ENCODE results near the gene SPHKAP.
"Not testable (repeated sequence)": the region's sequence is repeated elsewhere in the genome, so short reads cannot be mapped to it uniquely, and the experiment has no call there.

SPHKAP gene

GRCh38 chr2:227971619-227972230 is 209.8 kb downstream of the SPHKAP start:
- no peaks in the 10 kb centered on the region for H3K27me3 ChIP-seq (ENCODE audit: control insufficient read depth in 1 of 2, insufficient read depth in 2 of 2, low read length in 2 of 2)
- no peaks in the 10 kb centered on the region for H3K4me1 ChIP-seq (ENCODE audit: control insufficient read depth in 1 of 2, insufficient read depth in 2 of 2, low read length in 2 of 2)
- H3K4me3 ChIP-seq (ENCODE audit: low read depth in 1 of 2, low read length in 2 of 2), result no peak overlapping the region
- H3K9ac ChIP-seq (ENCODE audit: low read depth in 1 of 2, low read length in 2 of 2), result no peak overlapping the region
- no peak overlapping the region for H3K27ac ChIP-seq (ENCODE audit: low read depth, low read length)
- no peaks in the 10 kb centered on the region for H3K36me3 ChIP-seq (ENCODE audit: control insufficient read depth in 1 of 2, insufficient read depth in 2 of 2, low read length in 2 of 2)
- H3K9me3 ChIP-seq (ENCODE audit: control insufficient read depth in 1 of 2, low read length in 2 of 2), result no peaks in the 10 kb centered on the region

- H3K27ac ChIP-seq (ENCODE audit: low read depth, low read length), result no peak overlapping the region
- H3K27me3 ChIP-seq (ENCODE audit: control insufficient read depth in 1 of 2, insufficient read depth in 2 of 2, low read length in 2 of 2), result no peaks in the 10 kb centered on the region
- no peaks in the 10 kb centered on the region for H3K4me1 ChIP-seq (ENCODE audit: control insufficient read depth in 1 of 2, insufficient read depth in 2 of 2, low read length in 2 of 2)
- H3K36me3 ChIP-seq (ENCODE audit: control insufficient read depth in 1 of 2, insufficient read depth in 2 of 2, low read length in 2 of 2), result no peaks in the 10 kb centered on the region
- no peak overlapping the region for H3K4me3 ChIP-seq (ENCODE audit: low read depth in 1 of 2, low read length in 2 of 2)
- no peak overlapping the region for H3K9ac ChIP-seq (ENCODE audit: low read depth in 1 of 2, low read length in 2 of 2)
- peaks cover 0 to 6% of the 10 kb centered on the region in 2 donors for H3K9me3 ChIP-seq (ENCODE audit: control insufficient read depth in 1 of 2, low read length in 2 of 2)
These were observed 221.2 kb downstream of the SPHKAP start for GRCh38 chr2:227960317-227960716.

GRCh38 chr2:227942965-227943364 is 238.5 kb downstream of the SPHKAP start:
- Histone ChIP-seq H3K9ac (ENCODE audit: low read depth in 1 of 2, low read length in 2 of 2) (no peak overlapping the region), H3K27ac (ENCODE audit: low read depth, low read length) (no peak overlapping the region), H3K9me3 (ENCODE audit: control insufficient read depth in 1 of 2, low read length in 2 of 2) (no peaks in the 10 kb centered on the region), H3K4me1 (ENCODE audit: control insufficient read depth in 1 of 2, insufficient read depth in 2 of 2, low read length in 2 of 2) (no peaks in the 10 kb centered on the region), H3K27me3 (ENCODE audit: control insufficient read depth in 1 of 2, insufficient read depth in 2 of 2, low read length in 2 of 2) (no peaks in the 10 kb centered on the region), H3K36me3 (ENCODE audit: control insufficient read depth in 1 of 2, insufficient read depth in 2 of 2, low read length in 2 of 2) (no peaks in the 10 kb centered on the region), H3K4me3 (ENCODE audit: low read depth in 1 of 2, low read length in 2 of 2) (no peak overlapping the region)

GRCh38 chr2:227942021-227942420 is 239.5 kb downstream of the SPHKAP start:
- Histone ChIP-seq H3K9me3 (ENCODE audit: control insufficient read depth in 1 of 2, low read length in 2 of 2) (no peaks in the 10 kb centered on the region), H3K4me3 (ENCODE audit: low read depth in 1 of 2, low read length in 2 of 2) (no peak overlapping the region), H3K27ac (ENCODE audit: low read depth, low read length) (no peak overlapping the region), H3K4me1 (ENCODE audit: control insufficient read depth in 1 of 2, insufficient read depth in 2 of 2, low read length in 2 of 2) (no peaks in the 10 kb centered on the region), H3K27me3 (ENCODE audit: control insufficient read depth in 1 of 2, insufficient read depth in 2 of 2, low read length in 2 of 2) (no peaks in the 10 kb centered on the region), H3K9ac (ENCODE audit: low read depth in 1 of 2, low read length in 2 of 2) (no peak overlapping the region), H3K36me3 (ENCODE audit: control insufficient read depth in 1 of 2, insufficient read depth in 2 of 2, low read length in 2 of 2) (no peaks in the 10 kb centered on the region)

- H3K9ac ChIP-seq (ENCODE audit: low read depth in 1 of 2, low read length in 2 of 2), result no peak overlapping the region
- H3K4me1 ChIP-seq (ENCODE audit: control insufficient read depth in 1 of 2, insufficient read depth in 2 of 2, low read length in 2 of 2), result no peaks in the 10 kb centered on the region
- no peaks in the 10 kb centered on the region for H3K9me3 ChIP-seq (ENCODE audit: control insufficient read depth in 1 of 2, low read length in 2 of 2)
- H3K27ac ChIP-seq (ENCODE audit: low read depth, low read length), result no peak overlapping the region
- H3K36me3 ChIP-seq (ENCODE audit: control insufficient read depth in 1 of 2, insufficient read depth in 2 of 2, low read length in 2 of 2), result no peaks in the 10 kb centered on the region
- no peaks in the 10 kb centered on the region for H3K27me3 ChIP-seq (ENCODE audit: control insufficient read depth in 1 of 2, insufficient read depth in 2 of 2, low read length in 2 of 2)
- no peak overlapping the region for H3K4me3 ChIP-seq (ENCODE audit: low read depth in 1 of 2, low read length in 2 of 2)
These were observed 242.0 kb downstream of the SPHKAP start for GRCh38 chr2:227939271-227940027.

- H3K9me3 ChIP-seq (ENCODE audit: control insufficient read depth in 1 of 2, low read length in 2 of 2); H3K27ac ChIP-seq (ENCODE audit: low read depth, low read length); H3K36me3 ChIP-seq (ENCODE audit: control insufficient read depth in 1 of 2, insufficient read depth in 2 of 2, low read length in 2 of 2); H3K4me1 ChIP-seq (ENCODE audit: control insufficient read depth in 1 of 2, insufficient read depth in 2 of 2, low read length in 2 of 2); H3K27me3 ChIP-seq (ENCODE audit: control insufficient read depth in 1 of 2, insufficient read depth in 2 of 2, low read length in 2 of 2); H3K9ac ChIP-seq (ENCODE audit: low read depth in 1 of 2, low read length in 2 of 2); H3K4me3 ChIP-seq (ENCODE audit: low read depth in 1 of 2, low read length in 2 of 2): not testable (repeated sequence)
These were observed 245.2 kb downstream of the SPHKAP start for GRCh38 chr2:227936249-227936648.

GRCh38 chr2:227933884-227934283 is 247.6 kb downstream of the SPHKAP start:
- Histone ChIP-seq H3K4me1 (ENCODE audit: control insufficient read depth in 1 of 2, insufficient read depth in 2 of 2, low read length in 2 of 2) (no peaks in the 10 kb centered on the region), H3K27me3 (ENCODE audit: control insufficient read depth in 1 of 2, insufficient read depth in 2 of 2, low read length in 2 of 2) (no peaks in the 10 kb centered on the region), H3K36me3 (ENCODE audit: control insufficient read depth in 1 of 2, insufficient read depth in 2 of 2, low read length in 2 of 2) (no peaks in the 10 kb centered on the region), H3K9me3 (ENCODE audit: control insufficient read depth in 1 of 2, low read length in 2 of 2) (no peaks in the 10 kb centered on the region), H3K27ac (ENCODE audit: low read depth, low read length) (no peak overlapping the region), H3K9ac (ENCODE audit: low read depth in 1 of 2, low read length in 2 of 2) (no peak overlapping the region), H3K4me3 (ENCODE audit: low read depth in 1 of 2, low read length in 2 of 2) (no peak overlapping the region)

GRCh38 chr2:227932403-227932802 is 249.1 kb downstream of the SPHKAP start:
- Histone ChIP-seq H3K9ac (ENCODE audit: low read depth in 1 of 2, low read length in 2 of 2) (no peak overlapping the region), H3K9me3 (ENCODE audit: control insufficient read depth in 1 of 2, low read length in 2 of 2) (peaks cover 0 to 10% of the 10 kb centered on the region in 2 donors), H3K4me3 (ENCODE audit: low read depth in 1 of 2, low read length in 2 of 2) (no peak overlapping the region), H3K4me1 (ENCODE audit: control insufficient read depth in 1 of 2, insufficient read depth in 2 of 2, low read length in 2 of 2) (no peaks in the 10 kb centered on the region), H3K27ac (ENCODE audit: low read depth, low read length) (no peak overlapping the region), H3K36me3 (ENCODE audit: control insufficient read depth in 1 of 2, insufficient read depth in 2 of 2, low read length in 2 of 2) (no peaks in the 10 kb centered on the region), H3K27me3 (ENCODE audit: control insufficient read depth in 1 of 2, insufficient read depth in 2 of 2, low read length in 2 of 2) (no peaks in the 10 kb centered on the region)

- no peak overlapping the region for H3K4me3 ChIP-seq (ENCODE audit: low read depth in 1 of 2, low read length in 2 of 2)
- peaks cover 0 to 13% of the 10 kb centered on the region in 2 donors for H3K9me3 ChIP-seq (ENCODE audit: control insufficient read depth in 1 of 2, low read length in 2 of 2)
- H3K9ac ChIP-seq (ENCODE audit: low read depth in 1 of 2, low read length in 2 of 2), result no peak overlapping the region
- H3K36me3 ChIP-seq (ENCODE audit: control insufficient read depth in 1 of 2, insufficient read depth in 2 of 2, low read length in 2 of 2), result no peaks in the 10 kb centered on the region
- H3K4me1 ChIP-seq (ENCODE audit: control insufficient read depth in 1 of 2, insufficient read depth in 2 of 2, low read length in 2 of 2), result no peaks in the 10 kb centered on the region
- no peaks in the 10 kb centered on the region for H3K27me3 ChIP-seq (ENCODE audit: control insufficient read depth in 1 of 2, insufficient read depth in 2 of 2, low read length in 2 of 2)
- H3K27ac ChIP-seq (ENCODE audit: low read depth, low read length), result no peak overlapping the region
These were observed 249.5 kb downstream of the SPHKAP start for GRCh38 chr2:227932001-227932400.
